Choroid plexus epithelial cell (primary cell): Measurements from ENCODE around the gene PRR13.
"Not testable (repeated sequence)": the region's sequence is repeated elsewhere in the genome, so short reads cannot be mapped to it uniquely, and the experiment has no call there.

Experiments used
- DNase-seq: peaks from one replicate; pipeline ENCODE4 v3.0.0-alpha.2; 2010; ENCODE audit warnings: low read depth
- H3K4me3 ChIP-seq: 2 replicates; pipeline ENCODE4 v1.5.1; 2011; ENCODE audit warnings: low read depth, mild to moderate bottlenecking, control low read depth, low read length, moderate library complexity
- TF ChIP-seq, protein P1 (sequence below): conservative IDR thresholded peaks from 2 replicates; pipeline ENCODE4 v1.5.1; 2011; ENCODE audit warnings: low read depth, mild to moderate bottlenecking, control low read depth, inconsistent platforms, low read length, moderate library complexity

Gene PRR13

GRCh38 chr12:53476769-53477209, 35.3 kb downstream of the PRR13 start:
- no peak for DNase-seq
- H3K4me3 ChIP-seq = no peak overlapping the region
- TF ChIP-seq, protein P1, sequence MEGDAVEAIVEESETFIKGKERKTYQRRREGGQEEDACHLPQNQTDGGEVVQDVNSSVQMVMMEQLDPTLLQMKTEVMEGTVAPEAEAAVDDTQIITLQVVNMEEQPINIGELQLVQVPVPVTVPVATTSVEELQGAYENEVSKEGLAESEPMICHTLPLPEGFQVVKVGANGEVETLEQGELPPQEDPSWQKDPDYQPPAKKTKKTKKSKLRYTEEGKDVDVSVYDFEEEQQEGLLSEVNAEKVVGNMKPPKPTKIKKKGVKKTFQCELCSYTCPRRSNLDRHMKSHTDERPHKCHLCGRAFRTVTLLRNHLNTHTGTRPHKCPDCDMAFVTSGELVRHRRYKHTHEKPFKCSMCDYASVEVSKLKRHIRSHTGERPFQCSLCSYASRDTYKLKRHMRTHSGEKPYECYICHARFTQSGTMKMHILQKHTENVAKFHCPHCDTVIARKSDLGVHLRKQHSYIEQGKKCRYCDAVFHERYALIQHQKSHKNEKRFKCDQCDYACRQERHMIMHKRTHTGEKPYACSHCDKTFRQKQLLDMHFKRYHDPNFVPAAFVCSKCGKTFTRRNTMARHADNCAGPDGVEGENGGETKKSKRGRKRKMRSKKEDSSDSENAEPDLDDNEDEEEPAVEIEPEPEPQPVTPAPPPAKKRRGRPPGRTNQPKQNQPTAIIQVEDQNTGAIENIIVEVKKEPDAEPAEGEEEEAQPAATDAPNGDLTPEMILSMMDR = peak; percentile 48

DNA sequence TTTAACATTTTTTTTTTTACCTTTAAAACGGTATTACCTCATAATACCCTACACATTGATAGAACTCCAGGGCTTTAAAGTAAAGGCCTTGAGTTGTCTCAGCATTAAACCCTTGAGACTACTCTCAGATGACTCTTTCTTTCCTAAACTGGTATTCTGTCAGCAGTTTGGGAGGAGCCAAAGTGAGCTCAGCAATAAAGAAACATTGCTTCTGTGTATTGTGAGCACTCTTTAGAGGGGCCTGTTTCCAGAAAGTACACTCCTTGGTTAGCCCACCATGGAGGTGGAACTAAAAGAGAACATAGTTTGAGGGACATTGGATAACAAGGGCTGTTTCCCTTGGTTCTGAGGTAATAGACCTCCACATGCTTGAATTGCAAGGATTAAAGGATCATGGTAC, 37.3 kb downstream of the PRR13 start:
- DNase-seq = no peak
- H3K4me3 ChIP-seq = no peak overlapping the region
- TF ChIP-seq, protein P1 = no peak

GRCh38 chr12:53479331-53479730, 37.8 kb downstream of the PRR13 start:
- TF ChIP-seq, protein P1 = no peak
- no peak overlapping the region for H3K4me3 ChIP-seq
- no peak for DNase-seq

GRCh38 chr12:53480491-53481442, 39.2 kb downstream of the PRR13 start:
- H3K4me3 ChIP-seq = no peak overlapping the region
- no peak for DNase-seq

GRCh38 chr12:53481458-53481857, 39.9 kb downstream of the PRR13 start:
- peak; percentile 70 for DNase-seq
- not testable (repeated sequence) for H3K4me3 ChIP-seq

More at GRCh38 chr12:53480491-53481442, 39.2 kb downstream of the PRR13 start:
- TF ChIP-seq, protein P1 = no peak

GRCh38 chr12:53481939-53482586, 40.5 kb downstream of the PRR13 start:
- no peak overlapping the region for H3K4me3 ChIP-seq
- TF ChIP-seq, protein P1 = peak; percentile 47
- peak; percentile 67 for DNase-seq

DNA sequence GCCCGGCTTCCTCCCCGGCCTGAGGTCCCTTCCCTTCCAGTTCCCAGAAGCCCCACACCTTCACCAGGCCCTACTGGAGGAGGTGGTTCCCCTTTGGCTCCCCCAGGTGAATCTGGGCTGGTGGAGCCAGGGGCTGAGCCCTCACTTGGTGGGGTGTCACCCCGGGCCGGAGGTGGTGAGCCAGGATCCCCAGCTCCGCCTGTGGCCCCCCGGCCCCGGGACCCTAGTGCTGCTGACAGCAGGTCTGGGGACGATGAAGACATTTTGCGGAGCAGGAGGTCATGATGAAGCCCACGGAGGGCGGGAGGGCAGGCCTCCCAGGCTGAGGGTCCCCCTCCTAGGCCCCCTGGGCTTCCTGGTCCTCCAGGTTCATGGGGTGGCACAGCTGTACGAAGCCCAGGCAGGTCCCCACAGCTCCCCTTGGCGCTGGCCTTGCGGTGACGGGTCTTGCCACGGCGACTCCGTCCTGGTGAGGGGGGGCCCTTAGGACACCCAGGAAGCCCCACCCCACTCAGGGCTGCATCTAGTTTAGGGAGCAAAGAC, 41.2 kb downstream of the PRR13 start:
- DNase-seq = no peak
- no peak overlapping the region for H3K4me3 ChIP-seq
- TF ChIP-seq, protein P1 = no peak
